NCI-H146 (cell line): Measurements from ENCODE around the gene TPM1.
A peak's percentile ranks its signal among the peaks of the same experiment; 100 is the strongest.

Source experiments
- DNase-seq: peaks from one replicate; lab custom pipeline; 2025; lab: John Stamatoyannopoulos, UW

Gene TPM1

GRCh38 chr15:63016234-63016633 lies 26.3 kb upstream of the TPM1 start:
- no peak for DNase-seq

DNA sequence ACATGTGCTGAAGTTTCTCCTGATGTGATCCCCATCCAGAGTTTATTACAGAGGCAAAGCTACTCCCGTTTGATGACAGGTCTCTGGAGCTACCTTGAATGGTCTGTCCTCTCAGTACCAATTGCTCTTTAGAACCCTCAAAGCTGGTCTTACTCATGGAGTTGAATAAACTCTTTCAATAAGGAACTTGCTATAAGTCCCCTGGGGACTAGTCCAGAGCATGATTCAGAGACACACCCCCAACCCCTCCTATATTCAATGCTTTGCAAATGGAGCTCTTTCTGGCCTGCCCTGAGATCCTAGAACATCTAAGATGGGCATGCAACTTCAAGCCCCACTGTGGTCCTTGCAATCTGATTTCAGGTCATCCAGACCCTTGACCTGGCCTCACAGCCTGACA lies 23.9 kb upstream of the TPM1 start:
- DNase-seq = no peak

DNA sequence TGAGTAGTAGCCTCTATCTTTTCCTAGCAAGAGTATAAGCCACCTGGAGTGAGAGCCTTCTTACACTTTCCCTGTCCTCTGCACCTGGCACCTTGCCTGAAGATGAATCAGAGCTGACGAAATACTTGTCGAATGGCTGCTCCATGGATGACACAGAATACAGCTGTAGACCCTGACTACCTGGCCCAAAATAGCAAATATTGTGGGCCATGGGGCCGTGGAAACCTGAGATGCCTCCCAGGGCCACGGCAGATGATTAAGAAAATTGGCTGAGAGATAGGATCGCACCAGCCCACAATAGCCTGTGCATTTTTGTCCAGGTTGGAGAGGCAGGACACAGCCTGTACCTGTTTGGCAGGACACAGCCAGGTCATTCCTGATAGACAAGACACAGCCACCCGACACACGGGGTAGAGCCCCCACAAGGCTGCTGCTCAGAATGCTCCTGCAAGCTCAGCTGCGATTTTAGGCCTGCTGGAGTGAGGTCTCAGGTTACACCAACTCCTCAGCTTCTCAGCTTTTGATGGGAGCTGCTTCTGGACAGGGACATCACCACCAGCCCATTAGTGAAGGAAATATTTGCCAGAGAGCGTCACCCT lies 22.9 kb upstream of the TPM1 start:
- DNase-seq = peak; percentile 58

- DNase-seq = no peak
Measured at GRCh38 chr15:63020128-63020527, 22.4 kb upstream of the TPM1 start.

DNA sequence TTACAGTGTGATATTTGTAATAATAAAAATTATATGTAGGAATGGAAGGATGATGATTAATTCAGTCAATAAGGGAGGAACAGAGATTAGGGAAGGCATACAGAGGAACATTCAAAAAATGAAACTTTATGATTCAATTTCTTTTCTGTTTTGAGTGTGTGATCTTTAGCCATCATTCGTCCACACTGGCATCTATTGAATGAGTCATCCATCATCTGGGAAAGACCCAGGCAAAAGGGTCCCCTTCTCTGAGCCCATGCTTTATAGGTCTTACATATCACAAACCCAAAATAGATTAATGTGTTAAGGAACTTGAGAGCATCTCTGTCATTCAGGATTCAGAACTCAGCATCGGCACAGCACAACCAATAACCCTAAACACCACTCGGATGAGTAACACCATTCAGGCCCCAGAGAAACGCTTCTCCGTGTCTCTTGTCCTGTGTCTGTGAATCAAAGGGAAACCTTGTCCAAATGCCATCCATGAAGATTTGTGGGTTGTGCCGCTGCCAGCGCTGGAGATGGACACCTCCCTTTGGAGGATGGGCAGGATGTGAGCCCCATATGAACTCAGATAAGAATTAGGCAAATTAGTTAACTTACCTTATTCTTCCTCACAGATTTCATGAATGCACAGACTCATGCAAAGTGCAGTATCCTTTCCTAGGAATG lies 21.7 kb upstream of the TPM1 start:
- DNase-seq = no peak

GRCh38 chr15:63022181-63022580 lies 20.4 kb upstream of the TPM1 start:
- DNase-seq = peak; percentile 81

DNA sequence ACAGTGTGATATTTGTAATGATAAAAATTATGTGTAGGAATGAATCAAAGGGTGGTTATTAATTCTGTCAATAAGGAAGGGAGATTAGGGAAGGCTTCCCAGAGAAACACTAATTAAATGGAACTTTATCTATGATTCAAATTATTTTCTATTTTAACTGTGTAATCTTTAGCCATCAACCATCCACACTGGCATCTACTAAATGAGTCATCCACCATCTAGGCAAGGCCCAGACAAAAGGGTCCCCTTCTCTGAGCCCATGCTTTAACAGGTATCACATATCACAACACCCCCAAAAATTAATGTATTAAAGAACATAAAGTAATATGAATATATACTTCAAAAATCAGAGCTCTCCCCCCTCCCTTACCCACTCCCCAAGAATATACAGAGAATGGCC lies 19.9 kb upstream of the TPM1 start:
- no peak for DNase-seq

DNA sequence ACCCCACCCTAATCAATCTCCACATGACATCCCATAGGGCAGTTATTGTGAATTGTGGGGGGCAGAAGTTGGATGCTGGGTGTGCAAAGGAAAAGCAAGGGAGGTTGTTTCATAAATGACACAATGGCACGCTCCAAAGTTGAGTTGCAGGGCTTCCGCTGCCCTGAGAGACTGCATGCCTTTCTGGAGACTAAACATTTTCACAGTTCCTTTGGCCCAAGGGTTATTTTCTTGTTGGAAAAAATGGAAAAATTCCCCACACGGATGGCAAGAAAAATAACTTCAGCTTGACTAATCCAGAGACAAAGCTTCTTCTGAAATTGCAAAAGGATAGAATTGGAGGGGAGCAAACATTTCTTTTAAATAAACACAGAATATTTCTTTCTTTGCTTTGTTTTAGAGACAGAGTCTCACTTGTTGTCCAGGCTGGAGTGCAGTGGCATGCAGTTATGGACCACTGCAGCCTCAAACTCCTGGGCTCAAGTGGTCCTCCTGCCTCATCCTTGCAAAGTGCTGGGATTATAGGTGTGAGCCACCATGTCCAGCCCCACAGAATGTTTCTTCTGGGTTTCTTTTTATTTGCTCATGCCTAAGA lies 19.1 kb upstream of the TPM1 start:
- no peak for DNase-seq

- no peak for DNase-seq
Measured at GRCh38 chr15:63025460-63025859, 17.1 kb upstream of the TPM1 start.

GRCh38 chr15:63027646-63028045 lies 14.9 kb upstream of the TPM1 start:
- DNase-seq = no peak

- DNase-seq = no peak
Measured at GRCh38 chr15:63028442-63029110, 14.0 kb upstream of the TPM1 start.

- DNase-seq = no peak
Measured at GRCh38 chr15:63029676-63030075, 12.9 kb upstream of the TPM1 start.

GRCh38 chr15:63030101-63030551 lies 12.4 kb upstream of the TPM1 start:
- DNase-seq = no peak

GRCh38 chr15:63034578-63034977 lies 8.0 kb upstream of the TPM1 start:
- DNase-seq = no peak

- no peak for DNase-seq
Measured at GRCh38 chr15:63035253-63035652, 7.3 kb upstream of the TPM1 start.

- no peak for DNase-seq
Measured at GRCh38 chr15:63035977-63036376, 6.6 kb upstream of the TPM1 start.

DNA sequence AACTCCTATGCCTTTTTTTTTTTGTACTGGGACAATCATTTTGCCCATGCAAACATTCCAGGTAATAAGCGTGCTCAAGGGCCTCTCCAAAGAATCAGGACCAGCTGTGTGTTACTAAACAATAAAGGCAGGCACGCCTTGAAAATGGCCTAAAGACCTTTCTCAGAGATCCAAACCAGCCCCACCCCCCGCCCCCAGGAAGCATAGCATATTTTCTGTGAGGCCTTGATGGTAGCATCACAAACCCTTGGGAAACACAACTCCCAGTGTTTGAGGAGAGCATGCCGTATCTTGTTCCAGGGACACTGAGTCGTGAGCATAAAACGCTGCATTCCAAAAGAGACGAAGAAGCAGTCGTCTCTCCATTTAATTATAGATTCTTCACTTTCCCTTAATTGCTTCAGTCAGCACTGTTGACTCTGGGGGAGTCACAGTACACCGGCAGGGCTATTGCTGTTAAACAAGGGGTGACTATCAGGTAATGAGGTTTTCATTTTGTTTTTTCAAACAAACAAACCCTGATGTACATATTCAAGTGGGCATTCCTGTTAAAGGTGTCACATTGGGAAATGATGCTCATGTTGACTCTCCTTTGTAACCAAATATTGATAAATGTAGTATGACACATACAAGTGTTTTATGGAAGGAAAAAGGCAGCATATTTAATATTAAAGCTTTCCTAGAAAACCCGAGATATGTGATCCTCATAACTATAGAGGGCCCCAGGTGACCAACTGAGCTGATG lies 4.4 kb upstream of the TPM1 start:
- no peak for DNase-seq

DNA sequence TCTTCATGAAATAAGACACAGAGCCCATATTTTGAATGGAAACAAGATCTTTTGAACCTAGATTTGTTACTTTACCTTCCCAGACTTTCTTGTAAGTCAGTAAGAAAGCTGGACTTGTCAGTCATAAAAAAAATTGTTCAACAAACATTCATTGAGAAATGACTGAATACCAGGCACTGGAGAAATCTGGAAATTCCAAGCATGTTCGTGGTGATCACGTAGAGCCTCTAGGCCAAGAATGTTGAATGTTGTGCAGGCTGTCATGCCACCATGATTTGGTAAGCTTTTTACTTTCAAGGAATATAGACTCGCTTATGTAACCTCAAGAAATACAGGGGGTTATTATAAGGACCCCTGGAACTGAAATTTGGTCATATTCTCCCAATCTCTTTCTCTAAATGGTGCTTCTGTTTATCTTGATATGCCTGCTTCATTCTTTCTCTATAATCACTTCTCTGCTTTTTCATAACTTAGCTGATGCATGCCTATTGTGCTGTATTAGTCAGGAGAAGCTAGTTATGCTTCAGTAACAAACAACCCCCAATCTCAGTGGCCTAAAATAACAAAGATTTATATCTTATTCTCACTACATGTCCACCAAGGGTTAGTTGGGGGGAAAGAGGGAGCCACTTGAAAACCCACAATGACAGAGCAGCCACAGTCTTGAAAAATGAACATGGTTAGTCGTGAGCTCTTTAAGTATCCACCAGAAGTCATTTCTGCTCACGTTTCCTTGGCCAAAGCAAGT lies 3.4 kb upstream of the TPM1 start:
- no peak for DNase-seq

- DNase-seq = no peak
Measured at GRCh38 chr15:63039811-63040210, 2.7 kb upstream of the TPM1 start.

- DNase-seq = no peak
Measured at GRCh38 chr15:63040509-63040908, 2.0 kb upstream of the TPM1 start.

GRCh38 chr15:63040954-63041353 lies 1.6 kb upstream of the TPM1 start:
- DNase-seq = no peak
